Middle frontal gyrus (tissue), 1 donor: Measurements from ENCODE around the gene ADGRG6.

Source experiments
- DNase-seq: peaks from one replicate; pipeline ENCODE4 v3.0.0-alpha.2; 2015; ENCODE audit warnings: low spot score; ENCODE audit errors: extremely low spot score

ADGRG6 gene

DNA sequence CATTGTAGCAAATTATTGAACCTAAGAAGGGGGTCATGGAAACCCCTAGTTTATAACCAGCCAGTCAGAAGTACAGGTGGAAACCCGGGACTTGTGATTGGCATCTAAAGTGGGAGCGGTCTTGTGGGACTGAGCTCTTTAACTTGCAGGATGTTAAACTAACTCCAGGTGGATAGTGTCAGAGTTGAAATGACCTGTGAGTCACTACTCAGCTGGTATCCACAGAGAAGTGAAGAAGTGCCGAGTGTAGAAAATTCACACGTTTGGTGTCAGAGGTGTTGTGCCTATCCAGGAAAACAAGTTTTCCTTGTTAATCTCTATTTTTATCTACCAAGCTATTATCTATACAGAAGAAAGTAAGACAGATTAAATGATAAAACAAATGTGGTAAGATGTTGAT lies 179.7 kb downstream of the ADGRG6 start:
- no peak for DNase-seq

DNA sequence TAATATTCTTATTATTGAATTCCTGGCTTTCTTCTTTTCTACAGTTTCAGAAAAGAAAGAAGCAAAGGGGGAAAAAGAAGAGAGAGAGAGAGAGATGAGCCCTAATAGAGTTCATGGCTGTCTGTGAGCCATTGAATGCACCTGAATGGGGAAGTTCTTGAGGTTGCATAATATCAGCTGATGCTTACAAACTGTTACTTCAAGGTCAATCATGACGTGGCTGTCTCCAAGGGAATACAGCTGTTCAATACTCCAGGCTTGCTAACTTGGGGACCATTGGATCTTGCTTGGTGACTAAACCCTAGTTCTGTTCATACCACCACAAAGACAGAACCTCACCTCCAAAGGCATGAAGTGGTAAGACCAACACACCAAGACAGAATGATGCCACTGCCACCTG lies 180.4 kb downstream of the ADGRG6 start:
- no peak for DNase-seq

DNA sequence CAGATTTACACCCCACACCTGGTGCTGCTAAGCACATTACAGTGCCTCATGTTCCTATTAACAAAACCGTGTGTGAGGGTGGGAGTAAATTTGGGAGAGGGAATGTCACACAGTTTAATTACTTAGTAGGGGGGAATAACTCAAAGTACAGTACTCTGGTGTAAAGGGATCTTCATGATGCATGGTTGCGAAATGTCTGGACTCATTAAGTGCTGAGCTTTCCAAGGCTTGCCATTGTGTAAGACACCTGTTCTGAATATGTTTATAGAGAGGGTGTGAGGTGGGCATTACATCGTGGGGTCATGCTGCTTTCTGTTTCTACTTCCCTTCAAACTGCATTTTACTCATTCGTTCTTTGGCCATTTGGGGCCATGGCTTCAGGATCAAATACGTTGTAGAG lies 181.2 kb downstream of the ADGRG6 start:
- DNase-seq, result no peak

DNA sequence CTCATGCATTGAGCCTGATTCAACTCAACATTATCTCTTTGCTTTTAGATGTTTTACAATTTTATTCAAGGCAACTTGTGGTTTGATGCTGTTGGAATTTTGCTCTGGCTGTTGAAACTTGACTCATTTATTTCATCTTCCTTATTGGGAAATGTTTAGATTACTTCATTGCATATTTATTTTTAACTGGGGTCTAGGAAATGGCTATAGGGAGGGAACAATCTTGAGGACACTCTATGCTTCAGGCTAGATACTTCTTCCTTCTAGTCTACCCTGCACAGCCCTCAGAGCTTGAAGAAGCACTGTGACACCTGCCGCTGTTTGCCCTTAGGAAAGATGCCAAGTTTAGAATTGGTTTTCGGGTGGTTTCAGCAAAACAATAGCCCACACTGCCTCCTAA lies 183.4 kb downstream of the ADGRG6 start:
- DNase-seq, result no peak

DNA sequence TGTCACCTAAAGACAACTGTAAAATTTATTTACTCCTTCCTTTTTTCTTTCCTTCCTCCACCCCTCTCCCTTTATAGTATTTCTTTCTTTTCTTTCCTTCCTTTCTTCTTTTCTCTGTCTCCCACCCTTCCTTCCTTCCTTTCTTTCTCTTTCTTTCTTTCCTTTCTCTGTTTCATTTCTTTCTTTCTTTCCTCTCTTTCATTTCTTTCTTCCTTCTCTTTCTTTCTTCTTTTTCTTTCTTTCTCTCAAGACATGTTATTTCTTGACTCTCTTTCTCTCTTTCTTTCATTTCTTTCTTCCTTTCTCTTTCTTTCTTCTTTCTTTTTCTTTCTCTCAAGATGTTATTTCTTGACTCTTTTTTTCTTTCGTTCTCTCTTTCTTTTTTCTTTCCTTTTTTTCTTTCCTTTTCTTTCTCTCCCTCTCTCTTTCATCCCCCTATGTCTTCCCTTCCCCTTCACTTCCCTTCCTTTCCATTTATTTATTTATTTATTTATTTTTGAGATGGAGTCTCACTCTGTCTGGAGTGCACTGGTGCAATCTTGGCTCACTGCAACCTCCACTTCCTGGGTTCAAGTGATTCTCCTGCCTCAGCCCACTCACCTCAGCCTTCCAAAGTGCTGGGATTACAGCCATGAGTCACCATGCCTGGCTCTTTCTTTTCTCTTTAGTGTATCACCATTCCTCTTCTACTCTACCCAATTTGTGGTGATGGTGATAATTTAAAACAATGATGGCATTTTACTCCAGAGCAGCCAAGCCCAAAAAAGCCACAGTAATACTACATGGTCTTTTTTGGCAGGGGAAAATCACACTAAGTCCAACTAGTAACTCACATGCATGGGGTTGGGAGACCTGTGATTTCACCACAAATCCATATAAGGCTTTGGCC lies 188.2 kb downstream of the ADGRG6 start:
- DNase-seq, result no peak
